HG02840 (cell line): ENCODE measurements around the gene PRDM16.

Experiments used
- ATAC-seq: cut with Tn5 transposase; IDR thresholded peaks from one replicate; pipeline ENCODE4 v1.9.1; 2021; ENCODE audit warnings: mild to moderate bottlenecking, moderate library complexity, moderate number of reproducible peaks; ENCODE audit not compliant: unreplicated experiment, low FRiP score

PRDM16 gene

GRCh38 chr1:3115275-3116149 is 46.5 kb downstream of the PRDM16 start:
- ATAC-seq: no peak

GRCh38 chr1:3116150-3116510 is 47.1 kb downstream of the PRDM16 start:
- no peak for ATAC-seq

- no peak for ATAC-seq
Observed at GRCh38 chr1:3116560-3116959, 47.6 kb downstream of the PRDM16 start.

- no peak for ATAC-seq
Observed at GRCh38 chr1:3117879-3118278, 48.9 kb downstream of the PRDM16 start.

GRCh38 chr1:3119061-3119460 is 50.1 kb downstream of the PRDM16 start:
- ATAC-seq: no peak

GRCh38 chr1:3119725-3120124 is 50.7 kb downstream of the PRDM16 start:
- no peak for ATAC-seq

GRCh38 chr1:3120140-3120539 is 51.1 kb downstream of the PRDM16 start:
- ATAC-seq: no peak

GRCh38 chr1:3120994-3121393 is 52.0 kb downstream of the PRDM16 start:
- no peak for ATAC-seq

GRCh38 chr1:3121401-3122210 is 52.6 kb downstream of the PRDM16 start:
- no peak for ATAC-seq

GRCh38 chr1:3122311-3122710 is 53.3 kb downstream of the PRDM16 start:
- no peak for ATAC-seq

GRCh38 chr1:3124246-3124645 is 55.2 kb downstream of the PRDM16 start:
- ATAC-seq: no peak

GRCh38 chr1:3125078-3125477 is 56.1 kb downstream of the PRDM16 start:
- no peak for ATAC-seq

- ATAC-seq: no peak
Observed at GRCh38 chr1:3125546-3126368, 56.8 kb downstream of the PRDM16 start.

- no peak for ATAC-seq
Observed at GRCh38 chr1:3126756-3127678, 58.0 kb downstream of the PRDM16 start.

- no peak for ATAC-seq
Observed at GRCh38 chr1:3127738-3128137, 58.7 kb downstream of the PRDM16 start.

- ATAC-seq: no peak
Observed at GRCh38 chr1:3128431-3129132, 59.6 kb downstream of the PRDM16 start.

GRCh38 chr1:3129133-3129490 is 60.1 kb downstream of the PRDM16 start:
- ATAC-seq: no peak

- no peak for ATAC-seq
Observed at GRCh38 chr1:3130268-3130667, 61.3 kb downstream of the PRDM16 start.

GRCh38 chr1:3132660-3133059 is 63.7 kb downstream of the PRDM16 start:
- no peak for ATAC-seq
